HCT116 (cell line): ENCODE data around the gene CHPT1. TPM values are rescaled to one million over a fixed set of nuclear protein-coding genes. Genes with fewer than 3 reads are reported as not detected.

Source experiments
- ATAC-seq: fragments of 200-7000 bp; cut with Tn5 transposase; 2 replicates; pipeline ENCODE4 v1.9.1; 2020; ENCODE audit warnings: mild to moderate bottlenecking, moderate library complexity
- BruUV-seq: library from RNA; stranded (reverse); fragments of 400-500 nt; replicated peaks from 2 replicates; lab custom pipeline; 2021; lab: Mats Ljungman, UMichigan
- CTCF ChIA-PET: fragments of 300-600 bp; sonication (Branson Sonifier 250); formaldehyde crosslinking; loops from one replicate; lab custom pipeline; 2021; ENCODE audit warnings: antibody characterized with exemption; lab: Charles Lee
- POLR2A ChIA-PET: fragments of 300-600, 350-600 bp; sonication (Branson Sonifier 250); formaldehyde crosslinking; loops from one replicate; lab custom pipeline; 2021; ENCODE audit warnings: antibody characterized with exemption; lab: Charles Lee
- RAD21 ChIA-PET, 2 experiments: fragments of 300-600 bp; sonication (Branson Sonifier 250); formaldehyde crosslinking; loops; one replicate each; lab custom pipeline; 2023; ENCODE audit warnings: low total read pairs in 2 of 2; ENCODE audit not compliant: uncharacterized antibody in 2 of 2, unreplicated experiment in 2 of 2, low non-redundant PET in 1 of 2; lab: Charles Lee
- DNase-seq: peaks from one replicate; pipeline ENCODE4 v3.0.0-alpha.2; 2010; ENCODE audit warnings: low read depth, low spot score
- H2AFZ ChIP-seq: fragments of 200-600 bp; shearing (Covaris generic), sonication (generic); 2 replicates; pipeline ENCODE4 v1.6.1; 2017; ENCODE audit warnings: low read depth, mixed run types, mixed read lengths, antibody characterized with exemption, low read length; ENCODE audit not compliant: poor library complexity, severe bottlenecking
- H3K27ac ChIP-seq: 2 replicates; pipeline ENCODE4 v1.5.1; 2012; ENCODE audit warnings: low read depth, low read length
- H3K27me3 ChIP-seq: fragments of 200-600 bp; sonication (generic); 2 replicates; pipeline ENCODE4 v1.6.1; 2016; ENCODE audit warnings: mixed run types, low read length, mixed read lengths; ENCODE audit not compliant: insufficient read depth
- H3K36me3 ChIP-seq, 2 experiments: fragments of 200-500 bp in 1 of 2; fragments of 200-600 bp in 1 of 2; sonication (Bioruptor generic) in 1 of 2; sonication (generic) in 1 of 2; 2 replicates each; pipeline versions ENCODE4 v1.5.1 to v1.6.1; 2014 to 2016; ENCODE audit warnings: low read length in 2 of 2, inconsistent platforms in 1 of 2, mixed read lengths in 1 of 2, mixed run types in 1 of 2; ENCODE audit not compliant: insufficient read depth in 2 of 2, control insufficient read depth in 1 of 2
- H3K4me1 ChIP-seq, 2 experiments: fragments of 200-600 bp in 1 of 2; sonication (generic) in 1 of 2; 2 replicates each; pipeline versions ENCODE4 v1.5.1 to v1.6.1; 2012 to 2017; ENCODE audit warnings: low read length in 2 of 2, inconsistent platforms in 1 of 2, mild to moderate bottlenecking in 1 of 2, mixed read lengths in 1 of 2, mixed run types in 1 of 2, moderate library complexity in 1 of 2; ENCODE audit not compliant: insufficient read depth in 2 of 2, control insufficient read depth in 1 of 2
- H3K4me2 ChIP-seq: fragments of 200-600 bp; sonication (generic); 2 replicates; pipeline ENCODE4 v1.6.1; 2017; ENCODE audit warnings: mixed run types, low read length, mixed read lengths
- H3K4me3 ChIP-seq, 2 experiments: fragments of 200-600 bp in 1 of 2; sonication (generic) in 1 of 2; replicated peaks in 1 of 2; 2 replicates each; pipeline ENCODE4 v1.5.1; 2011 to 2016; ENCODE audit warnings: low read length in 2 of 2, control low read depth in 1 of 2, low read depth in 1 of 2, mild to moderate bottlenecking in 1 of 2, mixed read lengths in 1 of 2, mixed run types in 1 of 2
- H3K79me2 ChIP-seq: fragments of 200-600 bp; sonication (generic); 2 replicates; pipeline ENCODE4 v1.6.1; 2017; ENCODE audit warnings: mild to moderate bottlenecking, mixed run types, low read length, moderate library complexity, mixed read lengths; ENCODE audit not compliant: insufficient read depth
- H3K9ac ChIP-seq: fragments of 200-600 bp; sonication (generic); 2 replicates; pipeline ENCODE4 v1.6.1; 2016; ENCODE audit warnings: low read length, mixed read lengths
- H3K9me2 ChIP-seq: fragments of 200-600 bp; sonication (generic), shearing (Covaris generic); 2 replicates; pipeline ENCODE4 v1.6.1; 2017; ENCODE audit warnings: mixed run types, mild to moderate bottlenecking, moderate library complexity; ENCODE audit not compliant: insufficient read depth
- H3K9me3 ChIP-seq, 2 experiments: fragments of 200-500 bp in 1 of 2; fragments of 200-600 bp in 1 of 2; sonication (Bioruptor generic) in 1 of 2; sonication (generic) in 1 of 2; 2 replicates each; pipeline ENCODE4 v1.6.1; 2014 to 2017; ENCODE audit warnings: low read length in 2 of 2, mixed read lengths in 2 of 2, inconsistent platforms in 1 of 2, low read depth in 1 of 2, mild to moderate bottlenecking in 1 of 2, mixed run types in 1 of 2, moderate library complexity in 1 of 2; ENCODE audit not compliant: control insufficient read depth in 1 of 2, insufficient read depth in 1 of 2
- H4K20me1 ChIP-seq: fragments of 200-600 bp; sonication (generic), shearing (Covaris generic); 2 replicates; pipeline ENCODE4 v1.6.1; 2017; ENCODE audit warnings: mixed run types, mild to moderate bottlenecking, moderate library complexity; ENCODE audit not compliant: insufficient read depth
- CBX3 ChIP-seq: IDR thresholded peaks from 2 replicates; pipeline ENCODE4 v1.6.1; 2012; ENCODE audit warnings: low read depth
- CEBPB ChIP-seq: IDR thresholded peaks from 2 replicates; pipeline ENCODE4 v1.6.1; 2012; ENCODE audit warnings: low read depth
- EGR1 ChIP-seq: IDR thresholded peaks from 2 replicates; pipeline ENCODE4 v1.6.1; 2012; ENCODE audit warnings: low read depth
- EZH2 ChIP-seq: fragments of 200-600 bp; sonication (generic); IDR thresholded peaks from 2 replicates; pipeline ENCODE4 v1.6.1; 2017; ENCODE audit warnings: antibody characterized with exemption, mixed run types
- EZH2phosphoT487 ChIP-seq: fragments of 200-600 bp; IDR thresholded peaks from 2 replicates; pipeline ENCODE4 v1.6.1; 2018; ENCODE audit warnings: antibody characterized with exemption, borderline replicate concordance
- JUND ChIP-seq: IDR thresholded peaks from 2 replicates; pipeline ENCODE4 v1.6.1; 2012
- MAX ChIP-seq: IDR thresholded peaks from 2 replicates; pipeline ENCODE4 v1.6.1; 2012
- POLR2AphosphoS5 ChIP-seq: IDR thresholded peaks from 2 replicates; pipeline ENCODE4 v1.6.1; 2011; ENCODE audit warnings: mild to moderate bottlenecking, low read depth, low read length, moderate library complexity
- RAD21 ChIP-seq: IDR thresholded peaks from 2 replicates; pipeline ENCODE4 v1.6.1; 2012; ENCODE audit warnings: low read depth, mild to moderate bottlenecking
- SIN3A ChIP-seq: IDR thresholded peaks from 2 replicates; pipeline ENCODE4 v1.6.1; 2012; ENCODE audit warnings: low read depth
- SP1 ChIP-seq: IDR thresholded peaks from 2 replicates; pipeline ENCODE4 v1.6.1; 2012; ENCODE audit warnings: low read depth
- SRF ChIP-seq: IDR thresholded peaks from 2 replicates; pipeline ENCODE4 v1.6.1; 2012; ENCODE audit warnings: low read depth
- TCF7L2 ChIP-seq: IDR thresholded peaks from 2 replicates; pipeline ENCODE4 v1.7.0; 2011; ENCODE audit warnings: borderline replicate concordance, inconsistent platforms; ENCODE audit not compliant: insufficient read depth, insufficient read length; ENCODE audit errors: extremely low read depth
- ZFX ChIP-seq: fragments of 450-650 bp; IDR thresholded peaks from 2 replicates; pipeline ENCODE4 v1.6.1; 2017
- intact Hi-C: fragments of 100-400 bp; cut with micrococcal nuclease; formaldehyde crosslinking; loops from 2 replicates; pipeline ENCODE4 v1.10.0; 2022
- total RNA-seq: library from RNA; stranded (reverse); gene quantifications from one replicate; pipeline ENCODE4 v1.2.1, GENCODE V29; 2021; ENCODE audit not compliant: unreplicated experiment
- TF ChIP-seq, protein P1 (sequence below): IDR thresholded peaks from 2 replicates; pipeline ENCODE4 v1.6.1; 2012; ENCODE audit warnings: low read depth

The CHPT1 gene
- total RNA-seq, 1 experiment from 2014 or later, result 20.1 TPM

- Histone ChIP-seq H3K4me3 (no peak overlapping the region), H3K4me2 (no peak overlapping the region), H3K79me2 (no peaks in the 10 kb centered on the region), H3K27ac (no peak overlapping the region), H3K36me3 (no peaks in the 10 kb centered on the region), H3K9ac (no peak overlapping the region), H3K27me3 (no peaks in the 10 kb centered on the region), H3K4me1 (no peaks in the 10 kb centered on the region), H4K20me1 (no peaks in the 10 kb centered on the region), H3K9me3 (no peaks in the 10 kb centered on the region), H2AFZ (no peak overlapping the region), H3K9me2 (no peaks in the 10 kb centered on the region)
- no peak for TF ChIP-seq RAD21
- no peak for TF ChIP-seq TCF7L2
- no peak for TF ChIP-seq SIN3A
- no TSS peak for BruUV-seq
- ChIA-PET POLR2A (no interaction called here), RAD21 (no interaction called here), CTCF (no interaction called here)
- no peak for DNase-seq
- intact Hi-C loops, result no loop called here
- ATAC-seq, result no peak
Observed at GRCh38 chr12:101653030-101653429, 44.4 kb upstream of the CHPT1 start.

- ChIA-PET POLR2A (no interaction called here), CTCF (no interaction called here), RAD21 (no interaction called here)
- Histone ChIP-seq H3K27me3 (no peaks in the 10 kb centered on the region), H3K9me2 (no peaks in the 10 kb centered on the region), H2AFZ (no peak overlapping the region), H3K9me3 (no peaks in the 10 kb centered on the region), H3K79me2 (no peaks in the 10 kb centered on the region), H3K9ac (no peak overlapping the region), H3K27ac (no peak overlapping the region), H4K20me1 (no peaks in the 10 kb centered on the region), H3K4me2 (no peak overlapping the region), H3K4me3 (no peak overlapping the region), H3K36me3 (no peaks in the 10 kb centered on the region), H3K4me1 (no peaks in the 10 kb centered on the region)
- ATAC-seq (no peak), DNase-seq (no peak)
- intact Hi-C loops, result no loop called here
- TF ChIP-seq JUND (no peak), CBX3 (no peak), TCF7L2 (no peak), SP1 (no peak), EZH2phosphoT487 (no peak), EGR1 (no peak), EZH2 (no peak), SRF (no peak), RAD21 (no peak), CEBPB (no peak), POLR2AphosphoS5 (no peak), ZFX (no peak), MAX (no peak)
- TF ChIP-seq, protein P1, sequence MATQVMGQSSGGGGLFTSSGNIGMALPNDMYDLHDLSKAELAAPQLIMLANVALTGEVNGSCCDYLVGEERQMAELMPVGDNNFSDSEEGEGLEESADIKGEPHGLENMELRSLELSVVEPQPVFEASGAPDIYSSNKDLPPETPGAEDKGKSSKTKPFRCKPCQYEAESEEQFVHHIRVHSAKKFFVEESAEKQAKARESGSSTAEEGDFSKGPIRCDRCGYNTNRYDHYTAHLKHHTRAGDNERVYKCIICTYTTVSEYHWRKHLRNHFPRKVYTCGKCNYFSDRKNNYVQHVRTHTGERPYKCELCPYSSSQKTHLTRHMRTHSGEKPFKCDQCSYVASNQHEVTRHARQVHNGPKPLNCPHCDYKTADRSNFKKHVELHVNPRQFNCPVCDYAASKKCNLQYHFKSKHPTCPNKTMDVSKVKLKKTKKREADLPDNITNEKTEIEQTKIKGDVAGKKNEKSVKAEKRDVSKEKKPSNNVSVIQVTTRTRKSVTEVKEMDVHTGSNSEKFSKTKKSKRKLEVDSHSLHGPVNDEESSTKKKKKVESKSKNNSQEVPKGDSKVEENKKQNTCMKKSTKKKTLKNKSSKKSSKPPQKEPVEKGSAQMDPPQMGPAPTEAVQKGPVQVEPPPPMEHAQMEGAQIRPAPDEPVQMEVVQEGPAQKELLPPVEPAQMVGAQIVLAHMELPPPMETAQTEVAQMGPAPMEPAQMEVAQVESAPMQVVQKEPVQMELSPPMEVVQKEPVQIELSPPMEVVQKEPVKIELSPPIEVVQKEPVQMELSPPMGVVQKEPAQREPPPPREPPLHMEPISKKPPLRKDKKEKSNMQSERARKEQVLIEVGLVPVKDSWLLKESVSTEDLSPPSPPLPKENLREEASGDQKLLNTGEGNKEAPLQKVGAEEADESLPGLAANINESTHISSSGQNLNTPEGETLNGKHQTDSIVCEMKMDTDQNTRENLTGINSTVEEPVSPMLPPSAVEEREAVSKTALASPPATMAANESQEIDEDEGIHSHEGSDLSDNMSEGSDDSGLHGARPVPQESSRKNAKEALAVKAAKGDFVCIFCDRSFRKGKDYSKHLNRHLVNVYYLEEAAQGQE, result no peak
- BruUV-seq, result no TSS peak
Observed at GRCh38 chr12:101653503-101653902, 43.9 kb upstream of the CHPT1 start.
